ENCODE data around the gene PLEKHB1. TPM values are rescaled to one million over a fixed set of nuclear protein-coding genes. Genes with fewer than 3 reads are reported as not detected.
A peak's percentile ranks its signal among the peaks of the same experiment; 100 is the strongest.

PLEKHB1 gene
- total and polyA plus RNA-seq, 2 experiments from 2014 or later = 21.8 to 33.5 TPM

GRCh38 chr11:73659961-73660360 is 13.6 kb downstream of the PLEKHB1 start:
- H3K4me3 ChIP-seq = no peak overlapping the region
- no peaks in the 10 kb centered on the region for H3K4me1 ChIP-seq (ENCODE audit: low read depth)
- H3K27me3 ChIP-seq = no peaks in the 10 kb centered on the region
- H3K27ac ChIP-seq = no peak overlapping the region
- TF ChIP-seq CTCF (IDR thresholded peaks at IDR 0.05; ENCODE audit: low read depth, low read length) = no peak
- H3K36me3 ChIP-seq = no peaks in the 10 kb centered on the region
- DNase-seq (ENCODE audit: low read depth in 1 of 2, low spot score in 1 of 2) = no peak
- no peaks in the 10 kb centered on the region for H3K9me3 ChIP-seq (ENCODE audit: low read depth)

GRCh38 chr11:73660497-73661034 is 14.2 kb downstream of the PLEKHB1 start:
- H3K9me3 ChIP-seq (ENCODE audit: low read depth) = no peaks in the 10 kb centered on the region
- no peak for DNase-seq (ENCODE audit: low read depth in 1 of 2, low spot score in 1 of 2)
- no peaks in the 10 kb centered on the region for H3K27me3 ChIP-seq
- H3K36me3 ChIP-seq = no peaks in the 10 kb centered on the region
- H3K27ac ChIP-seq = no peak overlapping the region
- TF ChIP-seq CTCF (IDR thresholded peaks at IDR 0.05; ENCODE audit: low read depth, low read length) = no peak
- no peaks in the 10 kb centered on the region for H3K4me1 ChIP-seq (ENCODE audit: low read depth)
- no peak overlapping the region for H3K4me3 ChIP-seq

GRCh38 chr11:73661035-73661628 is 14.8 kb downstream of the PLEKHB1 start:
- no peaks in the 10 kb centered on the region for H3K4me1 ChIP-seq (ENCODE audit: low read depth)
- peak; percentile 90 to 92 for DNase-seq (ENCODE audit: low read depth in 1 of 2, low spot score in 1 of 2)
- H3K9me3 ChIP-seq (ENCODE audit: low read depth) = no peaks in the 10 kb centered on the region
- H3K36me3 ChIP-seq = no peaks in the 10 kb centered on the region
- no peak overlapping the region for H3K4me3 ChIP-seq
- H3K27me3 ChIP-seq = no peaks in the 10 kb centered on the region
- H3K27ac ChIP-seq = no peak overlapping the region
- peak; percentile 97 for TF ChIP-seq CTCF (IDR thresholded peaks at IDR 0.05; ENCODE audit: low read depth, low read length)

GRCh38 chr11:73662445-73663157 is 16.2 kb downstream of the PLEKHB1 start:
- Histone ChIP-seq H3K36me3 (no peaks in the 10 kb centered on the region), H3K27ac (no peak overlapping the region), H3K9me3 (ENCODE audit: low read depth) (no peaks in the 10 kb centered on the region), H3K4me3 (no peak overlapping the region), H3K27me3 (no peaks in the 10 kb centered on the region), H3K4me1 (ENCODE audit: low read depth) (no peaks in the 10 kb centered on the region)
- DNase-seq (ENCODE audit: low read depth in 1 of 2, low spot score in 1 of 2) = no peak
- no peak for TF ChIP-seq CTCF (IDR thresholded peaks at IDR 0.05; ENCODE audit: low read depth, low read length)

GRCh38 chr11:73663604-73664495 is 17.5 kb downstream of the PLEKHB1 start:
- no peak for DNase-seq (ENCODE audit: low read depth in 1 of 2, low spot score in 1 of 2)
- no peaks in the 10 kb centered on the region for H3K36me3 ChIP-seq

More at GRCh38 chr11:73663604-73664495, 17.5 kb downstream of the PLEKHB1 start:
- Histone ChIP-seq H3K4me1 (ENCODE audit: low read depth) (no peaks in the 10 kb centered on the region), H3K4me3 (no peak overlapping the region), H3K9me3 (ENCODE audit: low read depth) (no peaks in the 10 kb centered on the region), H3K27ac (no peak overlapping the region), H3K27me3 (no peaks in the 10 kb centered on the region)
- TF ChIP-seq CTCF (IDR thresholded peaks at IDR 0.05; ENCODE audit: low read depth, low read length) = no peak
